Ovary (tissue), 9 donors: ENCODE results near the gene EBF3. TPM values are rescaled to one million over a fixed set of nuclear protein-coding genes. Genes with fewer than 3 reads are reported as not detected.

Experiments
- DNase-seq, 5 donors: peaks; one replicate each; pipeline ENCODE4 v3.0.0-alpha.2; 2019 to 2020
- H3K27ac ChIP-seq, 2 donors: fragments of 200-600 bp; one replicate each; pipeline versions ENCODE4 v1.5.1 to v1.8.0; 2019 to 2022
- H3K27me3 ChIP-seq: fragments of 200-600 bp; one replicate; pipeline ENCODE4 v1.8.0; 2022
- H3K36me3 ChIP-seq: fragments of 200-600 bp; sonication (generic); one replicate; pipeline ENCODE4 v1.5.1; 2019
- H3K4me1 ChIP-seq: one replicate; pipeline ENCODE4 v1.8.1; 2013; ENCODE audit warnings: mild to moderate bottlenecking, moderate library complexity; ENCODE audit not compliant: insufficient read depth
- H3K4me3 ChIP-seq: fragments of 200-600 bp; sonication (generic); one replicate; pipeline ENCODE4 v1.5.1; 2017
- H3K9me3 ChIP-seq, 2 donors: fragments of 200-600 bp in 1 of 2; sonication (generic) in 1 of 2; one replicate each; pipeline versions ENCODE4 v1.5.1 to v1.8.1; 2013 to 2019; ENCODE audit warnings: mild to moderate bottlenecking in 1 of 2, moderate library complexity in 1 of 2
- EP300 ChIP-seq: sonication (generic); formaldehyde crosslinking; IDR thresholded peaks from one replicate; pipeline ENCODE4 v1.6.1; 2017; ENCODE audit warnings: antibody characterized with exemption
- POLR2A ChIP-seq: fragments of 450-650 bp; IDR thresholded peaks from one replicate; pipeline ENCODE4 v1.6.1; 2017; ENCODE audit warnings: antibody characterized with exemption, mild to moderate bottlenecking, moderate library complexity
- WGBS, 3 donors: extraction: QIAGEN DNeasy Blood & Tissue Kit in 1 of 3; methylation state at CpG; one replicate each; pipeline versions ENCODE4 v1.1.5 to v1.1.7; 2013 to 2017; 5-methylcytosine and 5-hydroxymethylcytosine counted together
- intact Hi-C, 4 donors: fragments of 100-400 bp; cut with DNase I; formaldehyde crosslinking; loops; one replicate each; pipeline versions ENCODE4 v1.11.0 to v1.15.1; 2022 to 2023
- polyA plus RNA-seq, 2 donors: library from polyadenylated mRNA; stranded (reverse); fragments of 200-250 nt in 1 of 2; fragments of 350-450 nt in 1 of 2; fragmentation: Illumina TruSeq in 1 of 2; extraction: RNeasy Lipid Tissue Mini Kit (QIAGEN cat#74804) in 1 of 2; gene quantifications; one replicate each; pipeline ENCODE4 v1.2.3, GENCODE V29; 2013 to 2014
- total RNA-seq, 7 donors: library from RNA; depleted of rRNA in 2 of 7; stranded (reverse); fragments of >200 nt in 2 of 7; fragmentation: NEBNext Ultra II Directional in 3 of 7; extraction: Animal tissue kit (Norgen Biotek cat#: 25700) in 3 of 7; gene quantifications; one replicate each; pipeline versions ENCODE4 v1.1.0 to v1.2.4, GENCODE V29; 2016 to 2023
- TF ChIP-seq, protein P1 (sequence below), 3 donors: fragments of 450-650 bp in 2 of 3; fragments of 200-600 bp in 1 of 3; IDR thresholded peaks; one replicate each; pipeline versions ENCODE4 v1.5.1 to v1.8.0; 2016 to 2022; ENCODE audit warnings: antibody characterized with exemption in 3 of 3, mild to moderate bottlenecking in 1 of 3
- donor health status: DM: no; HTN: no; CAD: no; lungs with moderate emphysema.
- donor health status: DM: no; HTN: no; CAD: no.
- donor health status: Bipolar disorder and iron deficiency.
- donor health status: DM: yes; HTN: yes; CAD: no.
- donor health status: DM: no; HTN: no; CAD: no.
- donor health status: DM: yes; HTN: yes; CAD: no.

EBF3 gene
- total and polyA plus RNA-seq, 9 donors = 0.15 to 3.6 (median 0.79) TPM

DNA sequence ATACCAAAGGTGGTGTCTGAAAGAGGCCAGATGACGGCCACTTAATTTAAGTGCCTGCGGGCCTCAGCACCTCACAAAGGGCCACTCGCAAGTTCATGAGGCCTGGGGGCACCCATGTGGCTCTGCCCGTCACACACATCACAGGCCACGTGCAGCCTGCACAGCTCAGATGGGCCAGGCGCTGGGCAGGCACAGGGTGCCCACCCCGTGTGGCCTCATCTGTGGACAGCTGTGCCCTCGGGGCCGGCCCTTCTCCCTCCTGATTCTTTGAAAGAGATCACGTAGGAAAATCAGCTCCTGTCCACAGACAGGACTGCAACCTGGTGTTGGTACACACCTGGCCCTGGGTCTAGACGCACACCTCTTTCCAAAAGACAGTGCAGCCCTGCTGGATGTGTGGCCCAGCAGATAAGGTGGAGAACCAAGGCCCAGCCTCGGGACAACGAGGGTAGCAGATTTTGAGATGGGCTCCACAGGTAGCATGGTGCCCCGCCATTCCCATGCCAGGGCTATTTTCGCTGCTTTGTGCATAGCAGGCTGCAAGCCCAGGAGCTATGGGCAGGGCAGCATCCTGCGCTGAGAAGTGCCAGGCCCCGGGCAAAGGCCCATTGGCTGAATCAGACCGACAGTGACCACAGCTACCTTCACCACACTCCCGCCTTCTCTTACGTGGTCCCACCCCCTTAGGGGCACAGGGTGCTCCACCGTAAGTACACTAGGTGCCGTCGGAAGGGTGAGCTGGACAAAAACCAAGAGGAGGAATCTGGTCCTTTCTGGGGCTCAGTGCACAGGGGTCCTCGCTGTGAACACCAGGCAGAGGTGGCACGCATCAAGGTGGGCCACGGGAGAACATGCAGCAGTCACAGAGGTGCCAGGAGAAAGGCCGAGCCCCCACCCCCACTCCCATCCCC lies 124.5 kb downstream of the EBF3 start:
- intact Hi-C loops = no loop called here
- Histone ChIP-seq H3K27me3 (no peaks in the 10 kb centered on the region), H3K9me3 (no peaks in the 10 kb centered on the region), H3K36me3 (no peaks in the 10 kb centered on the region), H3K4me1 (no peaks in the 10 kb centered on the region), H3K27ac (no peak overlapping the region), H3K4me3 (no peak overlapping the region)
- TF ChIP-seq, protein P1, sequence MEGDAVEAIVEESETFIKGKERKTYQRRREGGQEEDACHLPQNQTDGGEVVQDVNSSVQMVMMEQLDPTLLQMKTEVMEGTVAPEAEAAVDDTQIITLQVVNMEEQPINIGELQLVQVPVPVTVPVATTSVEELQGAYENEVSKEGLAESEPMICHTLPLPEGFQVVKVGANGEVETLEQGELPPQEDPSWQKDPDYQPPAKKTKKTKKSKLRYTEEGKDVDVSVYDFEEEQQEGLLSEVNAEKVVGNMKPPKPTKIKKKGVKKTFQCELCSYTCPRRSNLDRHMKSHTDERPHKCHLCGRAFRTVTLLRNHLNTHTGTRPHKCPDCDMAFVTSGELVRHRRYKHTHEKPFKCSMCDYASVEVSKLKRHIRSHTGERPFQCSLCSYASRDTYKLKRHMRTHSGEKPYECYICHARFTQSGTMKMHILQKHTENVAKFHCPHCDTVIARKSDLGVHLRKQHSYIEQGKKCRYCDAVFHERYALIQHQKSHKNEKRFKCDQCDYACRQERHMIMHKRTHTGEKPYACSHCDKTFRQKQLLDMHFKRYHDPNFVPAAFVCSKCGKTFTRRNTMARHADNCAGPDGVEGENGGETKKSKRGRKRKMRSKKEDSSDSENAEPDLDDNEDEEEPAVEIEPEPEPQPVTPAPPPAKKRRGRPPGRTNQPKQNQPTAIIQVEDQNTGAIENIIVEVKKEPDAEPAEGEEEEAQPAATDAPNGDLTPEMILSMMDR (IDR thresholded peaks at IDR 0.05) = no peak
- TF ChIP-seq POLR2A (no peak), EP300 (no peak)
- 95 to 97% (median 96%) methylated on average over 25 to 27 of the region's 27 CpGs for WGBS, 3 donors
- DNase-seq = no peak

DNA sequence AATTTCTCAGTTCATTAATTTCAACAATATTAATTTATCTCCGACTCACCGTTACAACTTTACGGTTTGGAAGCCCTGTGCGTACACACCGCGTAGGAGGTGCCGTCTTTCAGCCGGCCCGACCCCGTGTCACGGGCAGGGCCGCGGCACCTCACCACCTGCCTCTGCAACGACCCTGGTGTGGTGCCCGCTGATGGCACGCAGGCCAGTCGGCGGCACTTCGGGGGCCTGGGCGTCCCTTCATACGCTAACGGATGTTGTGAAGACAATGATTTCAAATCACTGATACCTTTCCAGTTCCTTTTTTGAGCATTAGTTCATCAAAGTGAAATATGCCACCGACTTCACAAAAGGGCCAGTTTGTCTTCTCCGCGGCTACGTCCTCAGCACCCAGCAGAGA lies 125.3 kb downstream of the EBF3 start:
- DNase-seq = no peak
- Histone ChIP-seq H3K9me3 (no peaks in the 10 kb centered on the region), H3K4me1 (no peaks in the 10 kb centered on the region), H3K4me3 (no peak overlapping the region), H3K36me3 (no peaks in the 10 kb centered on the region), H3K27ac (no peak overlapping the region), H3K27me3 (no peaks in the 10 kb centered on the region)
- intact Hi-C loops = no loop called here
- TF ChIP-seq POLR2A (no peak), EP300 (no peak)
- TF ChIP-seq, protein P1 (IDR thresholded peaks at IDR 0.05) = no peak
- 96 to 97% (median 96%) methylated on average over 26 of the region's 26 CpGs for WGBS, 3 donors

DNA sequence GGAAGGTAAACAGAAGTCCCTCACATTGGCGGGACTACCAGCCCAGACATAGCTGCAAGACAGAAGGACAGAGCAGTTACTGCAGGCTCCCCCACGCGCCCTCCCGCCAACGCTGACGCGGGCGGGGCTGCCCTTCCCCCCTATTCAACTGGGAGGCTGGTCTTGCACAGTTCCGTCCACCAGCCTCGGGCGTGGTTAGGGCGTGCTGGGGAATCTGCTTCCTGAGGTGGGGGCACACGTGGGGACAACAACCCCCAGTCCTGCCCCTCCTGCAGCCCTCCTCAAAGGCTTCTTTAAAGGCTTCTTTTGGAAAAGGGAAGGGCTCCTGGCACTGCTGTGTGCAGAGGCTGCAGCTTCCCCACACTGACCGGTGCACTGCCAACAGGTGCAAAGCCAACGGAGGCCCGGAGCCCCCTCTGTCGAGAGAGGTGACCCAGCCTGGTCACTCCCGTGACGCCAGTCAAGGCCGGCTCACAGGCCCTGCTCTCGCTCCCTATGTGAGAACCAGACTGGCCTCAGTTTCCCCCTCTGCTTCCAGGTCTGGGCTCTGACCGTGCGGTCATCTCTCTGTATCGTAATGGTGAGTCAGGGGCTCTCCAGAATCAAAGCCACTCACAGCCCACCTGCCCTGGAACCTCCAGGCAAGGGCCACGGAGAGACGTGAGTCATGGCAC lies 126.0 kb downstream of the EBF3 start:
- Histone ChIP-seq H3K36me3 (no peaks in the 10 kb centered on the region), H3K27me3 (no peaks in the 10 kb centered on the region), H3K27ac (no peak overlapping the region), H3K9me3 (no peaks in the 10 kb centered on the region), H3K4me3 (no peak overlapping the region), H3K4me1 (no peaks in the 10 kb centered on the region)
- intact Hi-C loops = no loop called here
- no peak for TF ChIP-seq POLR2A
- TF ChIP-seq, protein P1 (IDR thresholded peaks at IDR 0.05) = no peak
- no peak for TF ChIP-seq EP300
- WGBS, 3 donors = 93 to 95% (median 93%) methylated on average over 26 of the region's 26 CpGs
- DNase-seq = no peak

DNA sequence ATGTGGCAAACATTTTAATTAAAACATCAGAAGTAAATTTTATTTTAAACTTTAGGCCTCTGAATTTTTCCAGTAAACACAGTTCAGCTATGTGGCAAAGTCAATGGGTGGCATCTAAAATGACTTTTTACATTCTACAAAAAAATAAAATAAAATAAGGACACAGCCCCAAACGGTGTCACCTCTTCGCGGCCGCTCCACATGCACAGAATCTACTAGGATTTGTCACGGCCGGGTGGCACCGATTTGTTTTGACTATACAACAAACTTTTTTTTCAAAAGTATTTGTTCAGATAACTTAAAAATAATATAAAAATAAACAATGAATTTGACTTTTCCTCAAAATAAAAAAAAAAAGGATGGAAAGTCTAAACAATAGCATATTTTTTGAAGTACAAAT lies 127.8 kb downstream of the EBF3 start:
- Histone ChIP-seq H3K9me3 (no peaks in the 10 kb centered on the region), H3K27ac (no peak overlapping the region), H3K27me3 (no peaks in the 10 kb centered on the region), H3K4me1 (no peaks in the 10 kb centered on the region), H3K4me3 (no peak overlapping the region), H3K36me3 (no peaks in the 10 kb centered on the region)
- WGBS, 3 donors = 92 to 95% (median 93%) methylated on average over 7 of the region's 7 CpGs
- DNase-seq = no peak
- TF ChIP-seq, protein P1 (IDR thresholded peaks at IDR 0.05) = no peak
- TF ChIP-seq EP300 (no peak), POLR2A (no peak)
- intact Hi-C loops = no loop called here
